HepG2 (cell line): Measurements from ENCODE around the gene SLC17A9. TPM values are rescaled to one million over a fixed set of nuclear protein-coding genes. Genes with fewer than 3 reads are reported as not detected.

Experiments
- ARHGAP35 ChIP-seq: sonication (generic); formaldehyde crosslinking; IDR thresholded peaks from 2 replicates; pipeline ENCODE4 v1.9.0; 2022; ENCODE audit warnings: mild to moderate bottlenecking, inconsistent platforms, moderate library complexity, missing genetic modification reagents, borderline replicate concordance
- CBX1 ChIP-seq: IDR thresholded peaks from one replicate; pipeline ENCODE4 v1.6.1; 2016; ENCODE audit warnings: antibody characterized with exemption, low read depth
- DMAP1 ChIP-seq: IDR thresholded peaks from 2 replicates; pipeline ENCODE4 v1.6.1; 2016
- EP300 ChIP-seq, 3 experiments: sonication (generic) in 1 of 3; formaldehyde crosslinking in 1 of 3; IDR thresholded peaks; 2 replicates each; pipeline versions ENCODE4 v1.5.1 to v1.6.1; 2011 to 2020; ENCODE audit warnings: low read depth in 2 of 3, low read length in 2 of 3, borderline replicate concordance in 1 of 3, improper control_type of control experiment in 1 of 3, mild to moderate bottlenecking in 1 of 3, missing genetic modification reagents in 1 of 3, moderate library complexity in 1 of 3
- ETV5 ChIP-seq: IDR thresholded peaks from 2 replicates; pipeline ENCODE4 v1.6.1; 2018; ENCODE audit warnings: missing biosample characterization, missing genetic modification reagents, inconsistent platforms, borderline replicate concordance
- FOXK1 ChIP-seq: sonication (generic); formaldehyde crosslinking; IDR thresholded peaks from 2 replicates; pipeline ENCODE4 v1.4.0; 2020; ENCODE audit warnings: low read depth, missing genetic modification reagents, borderline replicate concordance
- GABPA ChIP-seq, 2 experiments: IDR thresholded peaks; 2 replicates each; pipeline ENCODE4 v1.6.1; 2011 to 2016; ENCODE audit warnings: low read depth in 2 of 2, low read length in 1 of 2, missing biosample characterization in 1 of 2, missing genetic modification characterization in 1 of 2
- HMG20A ChIP-seq: IDR thresholded peaks from 2 replicates; pipeline ENCODE4 v1.6.1; 2016; ENCODE audit warnings: borderline replicate concordance
- KMT2A ChIP-seq: sonication (generic); formaldehyde crosslinking; IDR thresholded peaks from 2 replicates; pipeline ENCODE4 v1.4.0; 2020; ENCODE audit warnings: missing genetic modification reagents
- LCORL ChIP-seq, 2 experiments: fragments of 450-650 bp in 1 of 2; sonication (generic) in 1 of 2; formaldehyde crosslinking in 1 of 2; IDR thresholded peaks; 2 replicates each; pipeline versions ENCODE4 v1.5.0 to v1.6.1; 2017 to 2020; ENCODE audit warnings: antibody characterized with exemption in 1 of 2, missing genetic modification reagents in 1 of 2
- NR2F1 ChIP-seq, 2 experiments: fragments of 450-650 bp in 1 of 2; formaldehyde crosslinking in 1 of 2; IDR thresholded peaks; 2 replicates each; pipeline versions ENCODE4 v1.5.0 to v1.6.1; 2016 to 2020; ENCODE audit warnings: mild to moderate bottlenecking in 1 of 2, missing compliant biosample characterization in 1 of 2, missing genetic modification reagents in 1 of 2, moderate library complexity in 1 of 2
- PAX8 ChIP-seq: sonication (generic); formaldehyde crosslinking; IDR thresholded peaks from 2 replicates; pipeline ENCODE4 v1.8.0; 2022; ENCODE audit warnings: mild to moderate bottlenecking, missing genetic modification reagents, borderline replicate concordance
- PHF5A ChIP-seq: IDR thresholded peaks from one replicate; pipeline ENCODE4 v1.6.1; 2018; ENCODE audit warnings: low read depth, missing genetic modification reagents; ENCODE audit not compliant: unreplicated experiment
- PRDM10 ChIP-seq: sonication (generic); formaldehyde crosslinking; IDR thresholded peaks from 2 replicates; pipeline ENCODE4 v1.4.0; 2020; ENCODE audit warnings: low read depth, missing genetic modification reagents
- RBFOX2 ChIP-seq: fragments of 200-400 bp; formaldehyde crosslinking; IDR thresholded peaks from 2 replicates; pipeline ENCODE4 v1.6.1; 2017; ENCODE audit warnings: low read depth, mild to moderate bottlenecking, low read length
- RFXANK ChIP-seq: IDR thresholded peaks from 2 replicates; pipeline ENCODE4 v1.6.1; 2016
- STAG1 ChIP-seq: sonication (generic); formaldehyde crosslinking; IDR thresholded peaks from 2 replicates; pipeline ENCODE4 v1.4.0; 2020; ENCODE audit warnings: missing genetic modification reagents
- SUZ12 ChIP-seq: fragments of 150-350 bp; IDR thresholded peaks from 2 replicates; pipeline ENCODE4 v1.6.1; 2014; ENCODE audit warnings: low read depth, low read length
- ZMYM3 ChIP-seq: sonication (generic); formaldehyde crosslinking; IDR thresholded peaks from 2 replicates; pipeline ENCODE4 v1.5.1; 2020; ENCODE audit warnings: mild to moderate bottlenecking, missing genetic modification reagents
- ZNF264 ChIP-seq: sonication (generic); formaldehyde crosslinking; IDR thresholded peaks from 2 replicates; pipeline ENCODE4 v1.4.0; 2020; ENCODE audit warnings: missing genetic modification reagents
- ZNF350 ChIP-seq: sonication (generic); formaldehyde crosslinking; IDR thresholded peaks from 2 replicates; pipeline ENCODE4 v1.4.0; 2020; ENCODE audit warnings: mild to moderate bottlenecking, low read depth, missing genetic modification reagents, borderline replicate concordance
- ZNF451 ChIP-seq: sonication (generic); formaldehyde crosslinking; IDR thresholded peaks from 2 replicates; pipeline ENCODE4 v1.5.0; 2020; ENCODE audit warnings: mild to moderate bottlenecking, missing genetic modification reagents
- ZNF772 ChIP-seq: sonication (generic); formaldehyde crosslinking; IDR thresholded peaks from 2 replicates; pipeline ENCODE4 v1.5.0; 2020; ENCODE audit warnings: mild to moderate bottlenecking, missing genetic modification reagents
- polyA plus RNA-seq, 8 experiments: library from polyadenylated mRNA; depleted of rRNA in 3 of 8; stranded (reverse) in 7 of 8; unstranded in 1 of 8; fragments of >200 nt; fragmentation: Illumina TruSeq in 4 of 8; extraction: Trizol in 4 of 8; gene quantifications; 2 replicates each; pipeline versions ENCODE4 v1.2.1 to v1.2.3, GENCODE V29; 2011 to 2016; ENCODE audit warnings: low read depth in 4 of 8, missing spikeins in 1 of 8, mixed read lengths in 1 of 8; ENCODE audit not compliant: insufficient read depth in 1 of 8
- total RNA-seq, 5 experiments: library from RNA; depleted of rRNA; stranded (reverse); fragments of >200 nt; fragmentation: Illumina TruSeq; extraction: Trizol; gene quantifications; 2 replicates each; pipeline ENCODE4 v1.2.3, GENCODE V29; 2016; ENCODE audit warnings: low read depth in 1 of 5
- TF ChIP-seq, protein P1 (sequence below): IDR thresholded peaks from 2 replicates; pipeline ENCODE4 v1.6.1; 2016; ENCODE audit warnings: mild to moderate bottlenecking

SLC17A9 gene
- total and polyA plus RNA-seq, 2 of the 13 experiments (the other 11 are each of a cell fraction or from before 2014, with no cell fraction given): 110 to 191 TPM

GRCh38 chr20:62971950-62972844 lies 19.7 kb downstream of the SLC17A9 start (continued):
- TF ChIP-seq PRDM10: 0 out of 2 replicates have a peak, but pooled peaks have one; percentile 13
- TF ChIP-seq KMT2A: peak; percentile 68; the same call in 1 of the 2 replicates
- peak; percentile 97 for TF ChIP-seq STAG1 (CRISPR knock-in tag)
- TF ChIP-seq EP300 (IDR thresholded peaks at IDR 0.05; ENCODE audit: low read depth in 2 of 2, low read length in 2 of 2): no peak
- TF ChIP-seq EP300 (CRISPR knock-in tag; IDR thresholded peaks at IDR 0.05; ENCODE audit: borderline replicate concordance): no peak; the same call in 1 of the 2 replicates
- TF ChIP-seq NR2F1 (CRISPR knock-in tag; IDR thresholded peaks at IDR 0.05): no peak
- peak; percentile 85; the same call in 1 of the 2 replicates for TF ChIP-seq ZMYM3 (CRISPR knock-in tag)
- no peak for TF ChIP-seq RBFOX2
- TF ChIP-seq CBX1: peak; percentile 76
- peak; percentile 84; the same call in 1 of the 2 replicates for TF ChIP-seq ZNF350 (CRISPR knock-in tag)
- TF ChIP-seq FOXK1: peak; percentile 70; the same call in 1 of the 2 replicates
- 0 out of 2 replicates have a peak, but pooled peaks have one; percentile 29 for TF ChIP-seq ETV5 (CRISPR knock-in tag)
- TF ChIP-seq PHF5A (CRISPR knock-in tag): peak; percentile 72
- TF ChIP-seq LCORL (IDR thresholded peaks at IDR 0.05): no peak
- TF ChIP-seq LCORL (CRISPR knock-in tag; IDR thresholded peaks at IDR 0.05): peak; percentile 90
- TF ChIP-seq GABPA (IDR thresholded peaks at IDR 0.05; ENCODE audit: low read depth, low read length): no peak
- TF ChIP-seq GABPA (CRISPR knock-in tag; IDR thresholded peaks at IDR 0.05; ENCODE audit: low read depth): no peak
- no peak for TF ChIP-seq PAX8 (CRISPR knock-in tag)
- TF ChIP-seq, protein P1, sequence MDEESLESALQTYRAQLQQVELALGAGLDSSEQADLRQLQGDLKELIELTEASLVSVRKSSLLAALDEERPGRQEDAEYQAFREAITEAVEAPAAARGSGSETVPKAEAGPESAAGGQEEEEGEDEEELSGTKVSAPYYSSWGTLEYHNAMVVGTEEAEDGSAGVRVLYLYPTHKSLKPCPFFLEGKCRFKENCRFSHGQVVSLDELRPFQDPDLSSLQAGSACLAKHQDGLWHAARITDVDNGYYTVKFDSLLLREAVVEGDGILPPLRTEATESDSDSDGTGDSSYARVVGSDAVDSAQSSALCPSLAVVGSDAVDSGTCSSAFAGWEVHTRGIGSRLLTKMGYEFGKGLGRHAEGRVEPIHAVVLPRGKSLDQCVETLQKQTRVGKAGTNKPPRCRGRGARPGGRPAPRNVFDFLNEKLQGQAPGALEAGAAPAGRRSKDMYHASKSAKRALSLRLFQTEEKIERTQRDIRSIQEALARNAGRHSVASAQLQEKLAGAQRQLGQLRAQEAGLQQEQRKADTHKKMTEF: peak; percentile 67; the same call in 1 of the 2 replicates
- no peak for TF ChIP-seq DMAP1
- TF ChIP-seq SUZ12: peak; percentile 32; the same call in 1 of the 2 replicates
- TF ChIP-seq HMG20A: no peak
- no peak for TF ChIP-seq ZNF772 (CRISPR knock-in tag)
- TF ChIP-seq ZNF451: peak; percentile 95
- peak; percentile 92; the same call in 1 of the 2 replicates for TF ChIP-seq ARHGAP35
- no peak for TF ChIP-seq RFXANK (CRISPR knock-in tag)
- TF ChIP-seq ZNF264 (CRISPR knock-in tag): no peak
